Body of pancreas (tissue), 4 donors: ENCODE results near the gene ADORA2A. TPM values are rescaled to one million over a fixed set of nuclear protein-coding genes. Genes with fewer than 3 reads are reported as not detected.

Experiments used
- ATAC-seq: fragments of 150-250 bp; one replicate; pipeline ENCODE4 v1.9.1; 2016
- DNase-seq, 4 donors: peaks; one replicate each; pipeline ENCODE4 v3.0.0-alpha.2; 2019
- H3K27ac ChIP-seq, 4 donors: fragments of 200-600 bp; sonication (generic); 1 replicate in 3 of 4; 2 replicates in 1 of 4; pipeline versions ENCODE4 v1.5.1 to v1.6.1; 2016 to 2019; ENCODE audit warnings: mild to moderate bottlenecking in 1 of 4, mixed read lengths in 1 of 4, moderate library complexity in 1 of 4
- H3K27me3 ChIP-seq, 2 donors: fragments of 200-600 bp; sonication (generic); one replicate each; pipeline ENCODE4 v1.6.0; 2016; ENCODE audit warnings: mild to moderate bottlenecking in 1 of 2
- H3K36me3 ChIP-seq, 2 donors: fragments of 200-600 bp; sonication (generic); replicated peaks in 1 of 2; 2 replicates each; pipeline ENCODE4 v1.5.1; 2016; ENCODE audit warnings: low read depth in 2 of 2; ENCODE audit not compliant: insufficient read depth in 1 of 2
- H3K4me1 ChIP-seq: fragments of 200-600 bp; sonication (generic); one replicate; pipeline ENCODE4 v1.6.0; 2016
- H3K4me3 ChIP-seq, 2 donors: fragments of 200-600 bp; sonication (generic); 1 replicate in 1 of 2; 2 replicates in 1 of 2; pipeline ENCODE4 v1.5.1; 2016 to 2019
- H3K9me3 ChIP-seq, 3 donors: fragments of 200-600 bp; sonication (generic); 1 replicate in 2 of 3; 2 replicates in 1 of 3; pipeline ENCODE4 v1.5.1; 2016
- CTCF ChIP-seq, 7 experiments: fragments of 450-650 bp in 4 of 7; fragments of 200-600 bp in 3 of 7; sonication (generic) in 3 of 7; IDR thresholded peaks; one replicate each; pipeline ENCODE4 v1.5.1; 2016 to 2019; ENCODE audit warnings: antibody characterized with exemption in 7 of 7
- POLR2A ChIP-seq, 3 donors: fragments of 450-650 bp; IDR thresholded peaks; one replicate each; pipeline ENCODE4 v1.6.1; 2016; ENCODE audit warnings: antibody characterized with exemption in 3 of 3, mild to moderate bottlenecking in 2 of 3
- WGBS, 2 donors: methylation state at CpG; one replicate each; pipeline ENCODE4 v1.1.5; 2017; 5-methylcytosine and 5-hydroxymethylcytosine counted together
- intact Hi-C: fragments of 100-400 bp; cut with DNase I; formaldehyde crosslinking; loops from one replicate; pipeline ENCODE4 v1.15.1; 2023
- total RNA-seq, 2 donors: library from RNA; depleted of rRNA; stranded (reverse); fragments of >200 nt; gene quantifications; one replicate each; pipeline ENCODE4 v1.1.0, GENCODE V29; 2016

ADORA2A gene
- total RNA-seq, 2 donors from 2014 or later = 2.1 to 19.4 TPM

- 94 to 95% methylated on average over 12 of the region's 12 CpGs for WGBS, 2 donors
- H3K36me3 ChIP-seq = no peaks in the 10 kb centered on the region
- no peak overlapping the region for H3K4me3 ChIP-seq
- ATAC-seq (no peak), DNase-seq (no peak)
- H3K9me3 ChIP-seq = no peaks in the 10 kb centered on the region
- H3K4me1 ChIP-seq = peaks cover 15% of the 10 kb centered on the region
- H3K27me3 ChIP-seq = no peaks in the 10 kb centered on the region
- TF ChIP-seq POLR2A (IDR thresholded peaks at IDR 0.05) (no peak), CTCF (IDR thresholded peaks at IDR 0.05) (no peak)
- no peak overlapping the region for H3K27ac ChIP-seq
- intact Hi-C loops = no loop called here
These were observed 21.6 kb upstream of the ADORA2A start for GRCh38 chr22:24405631-24406321.

GRCh38 chr22:24406322-24407277 lies 20.8 kb upstream of the ADORA2A start:
- no peaks in the 10 kb centered on the region for H3K36me3 ChIP-seq
- H3K4me1 ChIP-seq = peaks cover 15% of the 10 kb centered on the region
- ATAC-seq (no peak), DNase-seq (no peak)
- H3K27ac ChIP-seq = no peak overlapping the region
- H3K27me3 ChIP-seq = no peaks in the 10 kb centered on the region
- 85 to 92% methylated on average over 17 to 19 of the region's 19 CpGs for WGBS, 2 donors
- intact Hi-C loops = no loop called here
- H3K4me3 ChIP-seq = no peak overlapping the region
- no peaks in the 10 kb centered on the region for H3K9me3 ChIP-seq
- TF ChIP-seq POLR2A (IDR thresholded peaks at IDR 0.05) = no peak
- no peak for TF ChIP-seq CTCF (IDR thresholded peaks at IDR 0.05)

DNA sequence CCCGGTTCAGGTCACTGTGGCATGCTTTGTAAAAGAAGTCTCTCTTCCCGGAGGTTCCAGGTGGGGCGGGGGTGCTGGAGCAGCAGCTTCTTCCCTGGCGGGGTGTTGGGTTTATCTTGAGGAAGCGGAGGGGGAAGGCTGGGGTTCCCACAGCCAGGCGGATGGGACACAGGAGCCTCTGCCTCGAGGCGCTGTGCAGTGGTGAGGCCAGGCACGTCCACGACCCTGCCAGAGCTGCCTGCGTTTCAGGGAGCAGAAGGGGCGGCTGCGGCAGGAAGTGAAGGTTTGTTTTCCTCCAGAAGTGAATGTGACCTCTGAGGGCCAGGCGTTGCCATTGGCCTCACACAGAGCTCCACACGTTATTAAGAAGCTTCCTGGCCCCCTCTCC lies 20.1 kb upstream of the ADORA2A start:
- Histone ChIP-seq H3K4me1 (peaks cover 8% of the 10 kb centered on the region), H3K27me3 (no peaks in the 10 kb centered on the region), H3K4me3 (no peak overlapping the region), H3K9me3 (no peaks in the 10 kb centered on the region), H3K36me3 (no peaks in the 10 kb centered on the region), H3K27ac (no peak overlapping the region)
- TF ChIP-seq POLR2A (IDR thresholded peaks at IDR 0.05) (no peak), CTCF (IDR thresholded peaks at IDR 0.05) (no peak)
- DNase-seq = no peak
- intact Hi-C loops = no loop called here
- 84 to 86% methylated on average over 9 to 10 of the region's 15 CpGs for WGBS, 2 donors
- ATAC-seq = no peak

DNA sequence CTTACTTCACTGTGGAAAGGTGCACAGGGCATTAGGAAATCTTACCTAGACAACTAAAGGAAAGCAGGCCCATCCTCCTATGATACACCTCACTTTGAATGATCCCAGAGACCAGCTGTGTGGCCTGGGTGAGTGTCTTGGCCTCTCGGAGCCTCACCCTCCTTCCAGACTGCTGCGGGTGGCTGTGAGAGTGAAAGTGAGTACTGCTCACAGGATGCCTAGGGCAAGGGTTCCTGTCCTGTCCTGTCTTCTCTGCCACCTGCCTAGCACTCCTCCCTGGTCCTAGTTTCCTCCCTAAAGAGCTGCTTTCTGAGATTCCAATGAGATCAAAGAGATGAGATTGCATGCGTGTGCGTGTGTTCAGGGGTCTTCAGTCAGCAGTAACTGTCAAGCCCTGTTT lies 19.5 kb upstream of the ADORA2A start:
- no peak overlapping the region for H3K4me3 ChIP-seq
- no peak for TF ChIP-seq CTCF (IDR thresholded peaks at IDR 0.05)
- TF ChIP-seq POLR2A (IDR thresholded peaks at IDR 0.05) = no peak
- intact Hi-C loops = no loop called here
- H3K9me3 ChIP-seq = no peaks in the 10 kb centered on the region
- H3K27ac ChIP-seq = no peak overlapping the region
- 93 to 95% methylated on average over 4 of the region's 4 CpGs for WGBS, 2 donors
- DNase-seq (no peak), ATAC-seq (no peak)
- H3K27me3 ChIP-seq = no peaks in the 10 kb centered on the region
- no peaks in the 10 kb centered on the region for H3K36me3 ChIP-seq
- H3K4me1 ChIP-seq = peaks cover 2% of the 10 kb centered on the region
